DOHH2 (cell line): ENCODE results near the gene CFAP68.

ENCODE experiments used
- H3F3A ChIP-seq: fragments of 200-600 bp; sonication (generic), shearing (Covaris generic); 2 replicates; pipeline ENCODE4 v1.6.0; 2016; ENCODE audit warnings: antibody characterized with exemption, mild to moderate bottlenecking; ENCODE audit not compliant: control insufficient read depth, insufficient read depth
- H3K27ac ChIP-seq: fragments of 200-600 bp; sonication (generic); 2 replicates; pipeline ENCODE4 v1.5.1; 2014; ENCODE audit warnings: low read depth, mild to moderate bottlenecking, low read length, moderate library complexity
- H3K27me3 ChIP-seq: fragments of 200-600 bp; sonication (generic); 2 replicates; pipeline ENCODE4 v1.6.1; 2014; ENCODE audit warnings: mild to moderate bottlenecking, low read length, mixed read lengths; ENCODE audit not compliant: control insufficient read depth
- H3K36me3 ChIP-seq: fragments of 200-600 bp; sonication (generic); 2 replicates; pipeline ENCODE4 v1.6.1; 2014; ENCODE audit warnings: mild to moderate bottlenecking, low read length, moderate library complexity, mixed read lengths; ENCODE audit not compliant: control insufficient read depth
- H3K4me1 ChIP-seq: fragments of 200-600 bp; sonication (generic); 2 replicates; pipeline ENCODE4 v1.6.1; 2014; ENCODE audit warnings: mild to moderate bottlenecking, low read length, mixed read lengths; ENCODE audit not compliant: control insufficient read depth
- H3K4me2 ChIP-seq: fragments of 200-600 bp; sonication (generic); 2 replicates; pipeline ENCODE4 v1.6.0; 2014; ENCODE audit warnings: mild to moderate bottlenecking, low read length, moderate library complexity
- H3K4me3 ChIP-seq: fragments of 200-600 bp; sonication (generic); 2 replicates; pipeline ENCODE4 v1.5.1; 2014; ENCODE audit warnings: mild to moderate bottlenecking, low read length, mixed read lengths
- H3K79me2 ChIP-seq: fragments of 200-600 bp; sonication (generic); 2 replicates; pipeline ENCODE4 v1.6.1; 2014; ENCODE audit warnings: mild to moderate bottlenecking, low read length, mixed read lengths; ENCODE audit not compliant: control insufficient read depth
- H3K9me2 ChIP-seq: fragments of 200-600 bp; sonication (generic); replicated peaks from 2 replicates; pipeline ENCODE4 v1.6.1; 2014; ENCODE audit warnings: mild to moderate bottlenecking, low read length, mixed read lengths; ENCODE audit not compliant: control insufficient read depth
- H3K9me3 ChIP-seq: fragments of 200-600 bp; sonication (generic); 2 replicates; pipeline ENCODE4 v1.6.1; 2014; ENCODE audit warnings: antibody characterized with exemption, low read length, mixed read lengths; ENCODE audit not compliant: control insufficient read depth, insufficient read depth
- H4K20me1 ChIP-seq: fragments of 200-600 bp; sonication (generic); 2 replicates; pipeline ENCODE4 v1.6.0; 2014; ENCODE audit warnings: low read depth, mild to moderate bottlenecking, antibody characterized with exemption, low read length, moderate library complexity; ENCODE audit not compliant: control insufficient read depth, insufficient read depth
- EZH2phosphoT487 ChIP-seq: fragments of 200-600 bp; sonication (generic); IDR thresholded peaks from 2 replicates; pipeline ENCODE4 v1.6.1; 2017; ENCODE audit warnings: borderline replicate concordance, mild to moderate bottlenecking, antibody characterized with exemption, low read length, moderate library complexity, mixed read lengths
- TF ChIP-seq, protein P1 (sequence below): fragments of 200-600 bp; sonication (generic); IDR thresholded peaks from one replicate; pipeline ENCODE4 v1.5.1; 2014; ENCODE audit warnings: antibody characterized with exemption, mild to moderate bottlenecking, low read depth, low read length; ENCODE audit not compliant: poor library complexity, severe bottlenecking

CFAP68 gene

GRCh38 chr11:111870522-111870885, 8.8 kb upstream of the CFAP68 start:
- no peak for TF ChIP-seq EZH2phosphoT487
- TF ChIP-seq, protein P1, sequence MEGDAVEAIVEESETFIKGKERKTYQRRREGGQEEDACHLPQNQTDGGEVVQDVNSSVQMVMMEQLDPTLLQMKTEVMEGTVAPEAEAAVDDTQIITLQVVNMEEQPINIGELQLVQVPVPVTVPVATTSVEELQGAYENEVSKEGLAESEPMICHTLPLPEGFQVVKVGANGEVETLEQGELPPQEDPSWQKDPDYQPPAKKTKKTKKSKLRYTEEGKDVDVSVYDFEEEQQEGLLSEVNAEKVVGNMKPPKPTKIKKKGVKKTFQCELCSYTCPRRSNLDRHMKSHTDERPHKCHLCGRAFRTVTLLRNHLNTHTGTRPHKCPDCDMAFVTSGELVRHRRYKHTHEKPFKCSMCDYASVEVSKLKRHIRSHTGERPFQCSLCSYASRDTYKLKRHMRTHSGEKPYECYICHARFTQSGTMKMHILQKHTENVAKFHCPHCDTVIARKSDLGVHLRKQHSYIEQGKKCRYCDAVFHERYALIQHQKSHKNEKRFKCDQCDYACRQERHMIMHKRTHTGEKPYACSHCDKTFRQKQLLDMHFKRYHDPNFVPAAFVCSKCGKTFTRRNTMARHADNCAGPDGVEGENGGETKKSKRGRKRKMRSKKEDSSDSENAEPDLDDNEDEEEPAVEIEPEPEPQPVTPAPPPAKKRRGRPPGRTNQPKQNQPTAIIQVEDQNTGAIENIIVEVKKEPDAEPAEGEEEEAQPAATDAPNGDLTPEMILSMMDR, result no peak
- Histone ChIP-seq H3K4me3 (peak overlapping the region; percentile 95), H3F3A (peaks cover 8% of the 10 kb centered on the region), H4K20me1 (no peaks in the 10 kb centered on the region), H3K79me2 (peaks cover 19% of the 10 kb centered on the region), H3K36me3 (peaks cover 39% of the 10 kb centered on the region), H3K27ac (peak overlapping the region; percentile 40), H3K9me3 (no peaks in the 10 kb centered on the region), H3K4me1 (peaks cover 14% of the 10 kb centered on the region), H3K9me2 (no peaks in the 10 kb centered on the region), H3K4me2 (peak overlapping the region; percentile 79), H3K27me3 (no peaks in the 10 kb centered on the region)

- Histone ChIP-seq H3K9me3 (no peaks in the 10 kb centered on the region), H3F3A (peaks cover 8% of the 10 kb centered on the region), H3K79me2 (peaks cover 19% of the 10 kb centered on the region), H3K4me1 (peaks cover 14% of the 10 kb centered on the region), H3K4me3 (peak within 1 kb of the TSS; percentile 95), H3K36me3 (peaks cover 40% of the 10 kb centered on the region), H3K9me2 (no peaks in the 10 kb centered on the region), H3K27ac (peak within 1 kb of the TSS; percentile 40), H3K27me3 (no peaks in the 10 kb centered on the region), H4K20me1 (no peaks in the 10 kb centered on the region), H3K4me2 (peak within 1 kb of the TSS; percentile 79)
- TF ChIP-seq, protein P1, result peak; percentile 24
- no peak for TF ChIP-seq EZH2phosphoT487
Measured at GRCh38 chr11:111870886-111871692, 8.3 kb upstream of the CFAP68 start, which contains the start of gene ALG9. Gene ALG9 (minus strand): TSS chr11:111871581. CDS start chr11:111871482, 99 bp downstream.

GRCh38 chr11:111871693-111872161, 7.6 kb upstream of the CFAP68 start:
- H3K4me3 ChIP-seq, result peak overlapping the region; percentile 95
- H3K36me3 ChIP-seq, result peaks cover 42% of the 10 kb centered on the region
- TF ChIP-seq EZH2phosphoT487, result no peak
- TF ChIP-seq, protein P1, result no peak
- no peaks in the 10 kb centered on the region for H3K9me3 ChIP-seq
- peaks cover 14% of the 10 kb centered on the region for H3K4me1 ChIP-seq
- H3K79me2 ChIP-seq, result peaks cover 19% of the 10 kb centered on the region
- peak overlapping the region; percentile 40; the same call in 1 of the 2 replicates for H3K27ac ChIP-seq
- H3K4me2 ChIP-seq, result peak overlapping the region; percentile 79
- H3K27me3 ChIP-seq, result no peaks in the 10 kb centered on the region
- no peaks in the 10 kb centered on the region for H4K20me1 ChIP-seq
- H3F3A ChIP-seq, result peaks cover 10% of the 10 kb centered on the region
- H3K9me2 ChIP-seq, result no peaks in the 10 kb centered on the region
